ENCODE measurements around the gene SMIM7.
A peak's percentile ranks its signal among the peaks of the same experiment; 100 is the strongest.
"Not testable (repeated sequence)": the region's sequence is repeated elsewhere in the genome, so short reads cannot be mapped to it uniquely, and the experiment has no call there.

The SMIM7 gene

GRCh38 chr19:16654140-16654539 lies 5.8 kb downstream of the SMIM7 start:
- no peak for DNase-seq

- DNase-seq, result no peak
Observed at GRCh38 chr19:16652854-16653253, 7.1 kb downstream of the SMIM7 start.

GRCh38 chr19:16651421-16652188 lies 8.3 kb downstream of the SMIM7 start:
- DNase-seq, result not testable (repeated sequence)

- no peak for DNase-seq
Observed at GRCh38 chr19:16650821-16651220, 9.1 kb downstream of the SMIM7 start.

GRCh38 chr19:16649734-16650133 lies 10.2 kb downstream of the SMIM7 start:
- DNase-seq, result no peak

- DNase-seq, result no peak
Observed at GRCh38 chr19:16645140-16645539, 14.8 kb downstream of the SMIM7 start.

GRCh38 chr19:16641695-16642094 lies 18.2 kb downstream of the SMIM7 start:
- no peak for DNase-seq

GRCh38 chr19:16640951-16641350 lies 19.0 kb downstream of the SMIM7 start:
- DNase-seq, result no peak

GRCh38 chr19:16638666-16639065 lies 21.3 kb downstream of the SMIM7 start:
- DNase-seq, result no peak

GRCh38 chr19:16637535-16637934 lies 22.4 kb downstream of the SMIM7 start:
- DNase-seq, result no peak

- no peak for DNase-seq
Observed at GRCh38 chr19:16631465-16631864, 28.5 kb downstream of the SMIM7 start.

GRCh38 chr19:16628984-16629691 lies 30.8 kb downstream of the SMIM7 start:
- DNase-seq, result peak; percentile 56

- DNase-seq, result peak; percentile 96
Observed at GRCh38 chr19:16628183-16628983, 31.6 kb downstream of the SMIM7 start, which contains the start of gene MED26. MED26 (minus strand) TSS chr19:16628204; CDS start chr19:16627943, 261 bp downstream.

GRCh38 chr19:16627928-16628182 lies 32.1 kb downstream of the SMIM7 start:
- DNase-seq, result no peak

- DNase-seq, result no peak
Observed at GRCh38 chr19:16627193-16627927, 32.6 kb downstream of the SMIM7 start.

GRCh38 chr19:16626796-16627192 lies 33.1 kb downstream of the SMIM7 start:
- no peak for DNase-seq

- DNase-seq, result no peak
Observed at GRCh38 chr19:16625163-16625958, 34.6 kb downstream of the SMIM7 start.

GRCh38 chr19:16624236-16624635 lies 35.7 kb downstream of the SMIM7 start:
- no peak for DNase-seq

- DNase-seq, result no peak
Observed at GRCh38 chr19:16623576-16623975, 36.4 kb downstream of the SMIM7 start.

GRCh38 chr19:16623066-16623465 lies 36.9 kb downstream of the SMIM7 start:
- no peak for DNase-seq

GRCh38 chr19:16621165-16621800 lies 38.7 kb downstream of the SMIM7 start:
- DNase-seq, result no peak

GRCh38 chr19:16620584-16620983 lies 39.4 kb downstream of the SMIM7 start:
- no peak for DNase-seq
